HEK293 (cell line): ENCODE data around the gene CEP295NL.

Experiments
- CTCF ChIA-PET: fragments of 350-600 bp; formaldehyde crosslinking; extraction: SDS; loops from one replicate; lab custom pipeline; 2021; ENCODE audit warnings: antibody characterized with exemption; lab: Yijun Ruan, JAX
- POLR2A ChIA-PET: fragments of 300-600 bp; formaldehyde crosslinking; extraction: SDS; loops from one replicate; lab custom pipeline; 2020; ENCODE audit warnings: antibody characterized with exemption, inconsistent platforms; lab: Yijun Ruan, JAX
- H3K27ac ChIP-seq: fragments of 200-500 bp; sonication (Bioruptor generic); 2 replicates; pipeline ENCODE4 v1.5.1; 2014; ENCODE audit warnings: low read depth, low read length, control low read depth, inconsistent platforms; ENCODE audit errors: extremely low read depth
- H3K36me3 ChIP-seq, 2 experiments: fragments of 200-500 bp in 1 of 2; sonication (Bioruptor generic) in 1 of 2; 1 replicate in 1 of 2; 2 replicates in 1 of 2; pipeline ENCODE4 v1.5.1; 2014 to 2017; ENCODE audit warnings: inconsistent platforms in 2 of 2, low read length in 2 of 2; ENCODE audit not compliant: control insufficient read depth in 2 of 2, insufficient read depth in 1 of 2
- H3K4me1 ChIP-seq: fragments of 200-500 bp; sonication (Bioruptor generic); 2 replicates; pipeline ENCODE4 v1.5.1; 2014; ENCODE audit warnings: mild to moderate bottlenecking, low read length, inconsistent platforms; ENCODE audit not compliant: control insufficient read depth, insufficient read depth
- H3K4me3 ChIP-seq: 2 replicates; pipeline ENCODE4 v1.5.1; 2011; ENCODE audit warnings: low read depth, mild to moderate bottlenecking, control low read depth, low read length, moderate library complexity
- H3K9me3 ChIP-seq: fragments of 200-500 bp; sonication (Bioruptor generic); 2 replicates; pipeline ENCODE4 v1.5.1; 2014; ENCODE audit warnings: low read depth, low read length, inconsistent platforms; ENCODE audit not compliant: control insufficient read depth, insufficient read depth
- INSM2 ChIP-seq: fragments of 450-650 bp; formaldehyde crosslinking; IDR thresholded peaks from 2 replicates; pipeline ENCODE4 v1.5.1; 2016; ENCODE audit warnings: missing biosample characterization, missing genetic modification characterization
- KLF9 ChIP-seq: fragments of 450-650 bp; formaldehyde crosslinking; IDR thresholded peaks from 2 replicates; pipeline ENCODE4 v1.5.1; 2016; ENCODE audit warnings: missing biosample characterization, missing genetic modification characterization, low read depth
- OSR2 ChIP-seq: fragments of 450-650 bp; formaldehyde crosslinking; IDR thresholded peaks from 2 replicates; pipeline ENCODE4 v1.5.1; 2016; ENCODE audit warnings: missing biosample characterization, missing genetic modification characterization
- ZBTB7A ChIP-seq: fragments of 450-650 bp; formaldehyde crosslinking; IDR thresholded peaks from 2 replicates; pipeline ENCODE4 v1.5.1; 2016; ENCODE audit warnings: low read depth, missing biosample characterization, missing genetic modification characterization
- ZNF174 ChIP-seq: fragments of 450-650 bp; formaldehyde crosslinking; IDR thresholded peaks from 2 replicates; pipeline ENCODE4 v1.5.0; 2017; ENCODE audit warnings: missing biosample characterization, mild to moderate bottlenecking, missing genetic modification characterization
- ZNF175 ChIP-seq: fragments of 450-650 bp; formaldehyde crosslinking; IDR thresholded peaks from 2 replicates; pipeline ENCODE4 v1.5.1; 2016; ENCODE audit warnings: missing biosample characterization, missing genetic modification characterization
- ZNF211 ChIP-seq: fragments of 450-650 bp; formaldehyde crosslinking; IDR thresholded peaks from 2 replicates; pipeline ENCODE4 v1.5.1; 2016; ENCODE audit warnings: low read depth, missing biosample characterization, missing genetic modification characterization
- ZNF394 ChIP-seq: fragments of 450-650 bp; formaldehyde crosslinking; IDR thresholded peaks from 2 replicates; pipeline ENCODE4 v1.5.1; 2016; ENCODE audit warnings: missing biosample characterization, missing genetic modification characterization, mild to moderate bottlenecking, moderate library complexity, borderline replicate concordance
- ZNF426 ChIP-seq: fragments of 450-650 bp; formaldehyde crosslinking; IDR thresholded peaks from 2 replicates; pipeline ENCODE4 v1.5.1; 2017; ENCODE audit warnings: missing biosample characterization, missing genetic modification characterization, mild to moderate bottlenecking, inconsistent platforms, moderate library complexity
- ZNF555 ChIP-seq: fragments of 450-650 bp; formaldehyde crosslinking; conservative IDR thresholded peaks from 2 replicates; pipeline ENCODE4 v1.5.1; 2017; ENCODE audit warnings: missing biosample characterization, mild to moderate bottlenecking, missing genetic modification characterization, inconsistent platforms
- ZNF558 ChIP-seq: fragments of 450-650 bp; formaldehyde crosslinking; IDR thresholded peaks from 2 replicates; pipeline ENCODE4 v1.5.1; 2016; ENCODE audit warnings: missing biosample characterization, missing genetic modification characterization
- ZNF654 ChIP-seq: fragments of 450-650 bp; formaldehyde crosslinking; IDR thresholded peaks from 2 replicates; pipeline ENCODE4 v1.5.1; 2016; ENCODE audit warnings: low read depth, missing biosample characterization, missing genetic modification characterization
- ZNF658 ChIP-seq: fragments of 450-650 bp; formaldehyde crosslinking; IDR thresholded peaks from 2 replicates; pipeline ENCODE4; 2016; ENCODE audit warnings: missing biosample characterization, missing genetic modification characterization
- ZSCAN4 ChIP-seq: fragments of 450-650 bp; formaldehyde crosslinking; IDR thresholded peaks from 2 replicates; pipeline ENCODE4 v1.5.1; 2017; ENCODE audit warnings: missing biosample characterization, missing genetic modification characterization

CEP295NL gene

GRCh38 chr17:78853926-78854394 lies 49.0 kb downstream of the CEP295NL start (continued):
- no peak for TF ChIP-seq ZNF654 (tag by site-specific recombination)

GRCh38 chr17:78852709-78853121 lies 50.3 kb downstream of the CEP295NL start:
- ChIA-PET CTCF (interaction anchor here (0.5 to 4.5 kb wide), 9 partner anchors 10 to 295 kb away, joined by 3 to 36 read pairs (median 5); no protein-coding TSS in a partner anchor), POLR2A (no interaction called here)
- TF ChIP-seq ZNF558 (tag by site-specific recombination) (no peak), ZNF654 (tag by site-specific recombination) (peak; percentile 9; the same call in 1 of the 2 replicates), ZSCAN4 (tag by site-specific recombination) (no peak), KLF9 (tag by site-specific recombination) (no peak), ZNF174 (tag by site-specific recombination) (no peak)
- Histone ChIP-seq H3K4me1 (peaks cover 13% of the 10 kb centered on the region), H3K27ac (no peak overlapping the region; the same call in 1 of the 2 replicates), H3K9me3 (no peaks in the 10 kb centered on the region), H3K4me3 (no peak overlapping the region), H3K36me3 (peaks cover 0 to 14% of the 10 kb centered on the region in 2 experiments; a peak in 1 of 3 replicates)

- no peaks in the 10 kb centered on the region for H3K9me3 ChIP-seq
- H3K4me3 ChIP-seq: no peak overlapping the region
- TF ChIP-seq ZNF426 (tag by site-specific recombination) (no peak), INSM2 (tag by site-specific recombination) (no peak), ZNF394 (no peak), OSR2 (tag by site-specific recombination) (no peak), ZNF175 (tag by site-specific recombination) (no peak), ZBTB7A (no peak), ZNF555 (tag by site-specific recombination) (no peak)
- TF ChIP-seq, all 188 proteins: peak for 0
- H3K36me3 ChIP-seq: no peaks in the 10 kb centered on the region
- ChIA-PET CTCF (interaction anchor here (0.6 to 2.1 kb wide), 3 partner anchors 16 to 598 kb away, joined by 4 to 7 read pairs (median 5); no protein-coding TSS in a partner anchor), POLR2A (no interaction called here)
- H3K27ac ChIP-seq: no peak overlapping the region
- peaks cover 7% of the 10 kb centered on the region for H3K4me1 ChIP-seq
Measured at GRCh38 chr17:78849026-78849425, 54.0 kb downstream of the CEP295NL start.

GRCh38 chr17:78847052-78847451 lies 55.9 kb downstream of the CEP295NL start:
- ChIA-PET POLR2A (no interaction called here), CTCF (interaction anchor here (0.6 to 2.1 kb wide), 3 partner anchors 18 to 172 kb away, joined by 3 to 7 read pairs (median 5); no protein-coding TSS in a partner anchor)
- Histone ChIP-seq H3K4me3 (no peak overlapping the region), H3K27ac (no peak overlapping the region), H3K4me1 (no peaks in the 10 kb centered on the region), H3K36me3 (no peaks in the 10 kb centered on the region), H3K9me3 (no peaks in the 10 kb centered on the region)
- peak; percentile 97 for TF ChIP-seq ZNF211 (tag by site-specific recombination)
- TF ChIP-seq ZNF658 (tag by site-specific recombination): no peak
- TF ChIP-seq, all 188 proteins: peak for 1
